Cardiac fibroblast (primary cell): ENCODE measurements around the gene SLC15A3.
"Not testable (repeated sequence)": the region's sequence is repeated elsewhere in the genome, so short reads cannot be mapped to it uniquely, and the experiment has no call there.

ENCODE experiments used
- DNase-seq, 2 donors: peaks; one replicate each; pipeline versions ENCODE4 v3.0.0 to v3.0.0-alpha.2; 2010; ENCODE audit warnings: low read depth in 2 of 2
- H3K4me3 ChIP-seq, 2 donors: replicated peaks in 1 of 2; 1 replicate in 1 of 2; 2 replicates in 1 of 2; pipeline ENCODE4 v1.5.1; 2011; ENCODE audit warnings: low read depth in 2 of 2, low read length in 2 of 2, mild to moderate bottlenecking in 2 of 2, moderate library complexity in 1 of 2
- CTCF ChIP-seq: IDR thresholded peaks from one replicate; pipeline ENCODE4 v1.5.1; 2011; ENCODE audit warnings: low read depth, mild to moderate bottlenecking, low read length, inconsistent platforms

SLC15A3 gene

GRCh38 chr11:60913793-60914632, 38.0 kb downstream of the SLC15A3 start, which contains the start of gene TMEM109:
TSS of gene TMEM109 (plus strand) at chr11:60914158. CDS start at chr11:60919694, 5,536 bp downstream.
- TF ChIP-seq CTCF, result no peak
- H3K4me3 ChIP-seq, result peak within 1 kb of the TSS; percentile 86 to 87

GRCh38 chr11:60912851-60913528, 39.0 kb downstream of the SLC15A3 start:
- no peak for TF ChIP-seq CTCF
- no peak for DNase-seq
- peak overlapping the region in 1 of 2 donors; percentile 86 for H3K4me3 ChIP-seq

More at GRCh38 chr11:60913793-60914632, 38.0 kb downstream of the SLC15A3 start, which contains the start of gene TMEM109:
- DNase-seq, result peak; percentile 90 to 92

GRCh38 chr11:60912223-60912850, 39.6 kb downstream of the SLC15A3 start:
- no peak for DNase-seq
- no peak overlapping the region for H3K4me3 ChIP-seq
- no peak for TF ChIP-seq CTCF

GRCh38 chr11:60910711-60911380, 41.1 kb downstream of the SLC15A3 start:
- no peak for DNase-seq
- no peak overlapping the region for H3K4me3 ChIP-seq
- TF ChIP-seq CTCF, result no peak

GRCh38 chr11:60910281-60910687, 41.7 kb downstream of the SLC15A3 start:
- no peak for DNase-seq
- TF ChIP-seq CTCF, result no peak
- H3K4me3 ChIP-seq, result no peak overlapping the region

GRCh38 chr11:60909680-60910280, 42.2 kb downstream of the SLC15A3 start:
- not testable (repeated sequence) for H3K4me3 ChIP-seq, DNase-seq
